HG02763 (cell line): ENCODE results near the gene PREPL.
"Not testable (repeated sequence)": the region's sequence is repeated elsewhere in the genome, so short reads cannot be mapped to it uniquely, and the experiment has no call there.

Source experiments
- ATAC-seq: cut with Tn5 transposase; IDR thresholded peaks from one replicate; pipeline ENCODE4 v1.9.1; 2021; ENCODE audit warnings: mild to moderate bottlenecking, moderate library complexity; ENCODE audit not compliant: unreplicated experiment

Gene PREPL

GRCh38 chr2:44361330-44362206, at the start of gene PREPL, which contains the start of gene CAMKMT:
Gene PREPL (minus strand): TSS chr2:44361494. CDS start chr2:44346342, 15,152 bp downstream.
Gene CAMKMT (plus strand): TSS chr2:44361947.
- peak; percentile 86 for ATAC-seq

GRCh38 chr2:44398243-44398897, 37.1 kb upstream of the PREPL start:
- ATAC-seq: no peak

- no peak for ATAC-seq
These were observed 36.3 kb upstream of the PREPL start for GRCh38 chr2:44397447-44398175.

- ATAC-seq: no peak
These were observed 31.1 kb upstream of the PREPL start for GRCh38 chr2:44392338-44392943.

GRCh38 chr2:44389895-44390294, 28.6 kb upstream of the PREPL start:
- no peak for ATAC-seq

GRCh38 chr2:44388877-44389276, 27.6 kb upstream of the PREPL start:
- ATAC-seq: no peak

- ATAC-seq: not testable (repeated sequence)
These were observed 23.9 kb upstream of the PREPL start for GRCh38 chr2:44385226-44385625.

GRCh38 chr2:44377486-44377885, 16.2 kb upstream of the PREPL start:
- no peak for ATAC-seq

- ATAC-seq: no peak
These were observed 11.0 kb upstream of the PREPL start for GRCh38 chr2:44372246-44372645.

GRCh38 chr2:44371445-44371844, 10.2 kb upstream of the PREPL start:
- ATAC-seq: no peak

- ATAC-seq: no peak
These were observed 8.1 kb upstream of the PREPL start for GRCh38 chr2:44369392-44369791.

- ATAC-seq: no peak
These were observed 6.3 kb upstream of the PREPL start for GRCh38 chr2:44367591-44367990.

- ATAC-seq: no peak
These were observed 3.3 kb upstream of the PREPL start for GRCh38 chr2:44364604-44365003.

- ATAC-seq: no peak
These were observed 1.1 kb upstream of the PREPL start for GRCh38 chr2:44362207-44363015.

- no peak for ATAC-seq
These were observed 455 bp downstream of the PREPL start for GRCh38 chr2:44360749-44361329.

GRCh38 chr2:44358503-44358902, 2.8 kb downstream of the PREPL start:
- no peak for ATAC-seq

GRCh38 chr2:44354761-44355160, 6.5 kb downstream of the PREPL start:
- no peak for ATAC-seq

GRCh38 chr2:44352510-44352909, 8.8 kb downstream of the PREPL start:
- no peak for ATAC-seq

GRCh38 chr2:44351676-44352075, 9.6 kb downstream of the PREPL start:
- no peak for ATAC-seq

- ATAC-seq: no peak
These were observed 10.2 kb downstream of the PREPL start for GRCh38 chr2:44351088-44351487.
